ENCODE data around the gene NHSL1.

NHSL1 gene

GRCh38 chr6:138446821-138447220 is 52.5 kb downstream of the NHSL1 start:
- Histone ChIP-seq H3K36me3 (ENCODE audit: low read depth) (peaks cover 3% of the 10 kb centered on the region; the same call in 1 of the 2 replicates), H3K27me3 (ENCODE audit: insufficient read depth, poor library complexity, severe bottlenecking) (no peaks in the 10 kb centered on the region), H3K9me3 (ENCODE audit: severe bottlenecking) (no peaks in the 10 kb centered on the region), H3K27ac (ENCODE audit: poor library complexity, severe bottlenecking) (no peak overlapping the region), H3K4me1 (ENCODE audit: insufficient read depth, poor library complexity, severe bottlenecking) (no peaks in the 10 kb centered on the region), H3K4me3 (ENCODE audit: severe bottlenecking) (no peak overlapping the region)
- no peak for ATAC-seq (ENCODE audit: low read depth)
- DNase-seq (ENCODE audit: low spot score) = no peak
- TF ChIP-seq CTCF (IDR thresholded peaks at IDR 0.05; ENCODE audit: poor library complexity, severe bottlenecking) = no peak

- H3K27me3 ChIP-seq (ENCODE audit: insufficient read depth, poor library complexity, severe bottlenecking) = no peaks in the 10 kb centered on the region
- no peaks in the 10 kb centered on the region for H3K9me3 ChIP-seq (ENCODE audit: severe bottlenecking)
- DNase-seq (ENCODE audit: low spot score) (no peak), ATAC-seq (ENCODE audit: low read depth) (no peak)
- no peak for TF ChIP-seq CTCF (IDR thresholded peaks at IDR 0.05; ENCODE audit: poor library complexity, severe bottlenecking)
- H3K4me1 ChIP-seq (ENCODE audit: insufficient read depth, poor library complexity, severe bottlenecking) = no peaks in the 10 kb centered on the region
- no peak overlapping the region for H3K4me3 ChIP-seq (ENCODE audit: severe bottlenecking)
- H3K36me3 ChIP-seq (ENCODE audit: low read depth) = no peaks in the 10 kb centered on the region
- no peak overlapping the region for H3K27ac ChIP-seq (ENCODE audit: poor library complexity, severe bottlenecking)
Observed at GRCh38 chr6:138443979-138444378, 55.3 kb downstream of the NHSL1 start.

GRCh38 chr6:138442663-138443062 is 56.6 kb downstream of the NHSL1 start:
- Histone ChIP-seq H3K27ac (ENCODE audit: poor library complexity, severe bottlenecking) (no peak overlapping the region), H3K4me1 (ENCODE audit: insufficient read depth, poor library complexity, severe bottlenecking) (no peaks in the 10 kb centered on the region), H3K36me3 (ENCODE audit: low read depth) (0 out of 2 replicates have a peak, but pooled peaks cover 3% of the 10 kb centered on the region), H3K4me3 (ENCODE audit: severe bottlenecking) (no peak overlapping the region), H3K27me3 (ENCODE audit: insufficient read depth, poor library complexity, severe bottlenecking) (no peaks in the 10 kb centered on the region), H3K9me3 (ENCODE audit: severe bottlenecking) (no peaks in the 10 kb centered on the region)
- DNase-seq (ENCODE audit: low spot score) (no peak), ATAC-seq (ENCODE audit: low read depth) (no peak)
- no peak for TF ChIP-seq CTCF (IDR thresholded peaks at IDR 0.05; ENCODE audit: poor library complexity, severe bottlenecking)

- H3K27me3 ChIP-seq (ENCODE audit: insufficient read depth, poor library complexity, severe bottlenecking) = no peaks in the 10 kb centered on the region
- no peak overlapping the region for H3K27ac ChIP-seq (ENCODE audit: poor library complexity, severe bottlenecking)
- H3K4me3 ChIP-seq (ENCODE audit: severe bottlenecking) = no peak overlapping the region
- no peaks in the 10 kb centered on the region for H3K4me1 ChIP-seq (ENCODE audit: insufficient read depth, poor library complexity, severe bottlenecking)
- 0 out of 2 replicates have a peak, but pooled peaks cover 3% of the 10 kb centered on the region for H3K36me3 ChIP-seq (ENCODE audit: low read depth)
- ATAC-seq (ENCODE audit: low read depth) (no peak), DNase-seq (ENCODE audit: low spot score) (no peak)
- TF ChIP-seq CTCF (IDR thresholded peaks at IDR 0.05; ENCODE audit: poor library complexity, severe bottlenecking) = no peak
- H3K9me3 ChIP-seq (ENCODE audit: severe bottlenecking) = no peaks in the 10 kb centered on the region
Observed at GRCh38 chr6:138441965-138442364, 57.3 kb downstream of the NHSL1 start.

- Histone ChIP-seq H3K4me3 (ENCODE audit: severe bottlenecking) (no peak overlapping the region), H3K27me3 (ENCODE audit: insufficient read depth, poor library complexity, severe bottlenecking) (no peaks in the 10 kb centered on the region), H3K27ac (ENCODE audit: poor library complexity, severe bottlenecking) (no peak overlapping the region), H3K9me3 (ENCODE audit: severe bottlenecking) (no peaks in the 10 kb centered on the region), H3K4me1 (ENCODE audit: insufficient read depth, poor library complexity, severe bottlenecking) (no peaks in the 10 kb centered on the region), H3K36me3 (ENCODE audit: low read depth) (0 out of 2 replicates have a peak, but pooled peaks cover 3% of the 10 kb centered on the region)
- DNase-seq (ENCODE audit: low spot score) (no peak), ATAC-seq (ENCODE audit: low read depth) (no peak)
- no peak for TF ChIP-seq CTCF (IDR thresholded peaks at IDR 0.05; ENCODE audit: poor library complexity, severe bottlenecking)
Observed at GRCh38 chr6:138440758-138441357, 58.4 kb downstream of the NHSL1 start.
